OCI-LY7 (cell line): ENCODE measurements around the gene LSMEM2. TPM values are rescaled to one million over a fixed set of nuclear protein-coding genes. Genes with fewer than 3 reads are reported as not detected.
A peak's percentile ranks its signal among the peaks of the same experiment; 100 is the strongest.

Experiments
- BruUV-seq: library from RNA; stranded (reverse); fragments of 400-500 nt; replicated peaks from 2 replicates; lab custom pipeline; 2021; lab: Mats Ljungman, UMichigan
- CTCF ChIA-PET: fragments of 300-600 bp; sonication (Branson Sonifier 250); formaldehyde crosslinking; loops from one replicate; lab custom pipeline; 2022; ENCODE audit warnings: antibody characterized with exemption; ENCODE audit not compliant: unreplicated experiment; lab: Charles Lee
- POLR2A ChIA-PET: fragments of 300-600 bp; sonication (Branson Sonifier 250); formaldehyde crosslinking; loops from one replicate; lab custom pipeline; 2022; ENCODE audit warnings: antibody characterized with exemption; lab: Charles Lee
- DNase-seq: peaks from one replicate; pipeline ENCODE4 v3.0.0-alpha.2; 2015; ENCODE audit warnings: low spot score
- H2AFZ ChIP-seq: fragments of 200-600 bp; sonication (generic), shearing (Covaris generic); 2 replicates; pipeline ENCODE4 v1.6.1; 2014; ENCODE audit warnings: mild to moderate bottlenecking, antibody characterized with exemption, low read length, moderate library complexity
- H3K27ac ChIP-seq: fragments of 200-600 bp; sonication (generic); 2 replicates; pipeline ENCODE4 v1.5.1; 2014; ENCODE audit warnings: mixed run types, low read depth, mild to moderate bottlenecking, moderate library complexity, low read length, inconsistent platforms; ENCODE audit not compliant: poor library complexity, severe bottlenecking
- H3K36me3 ChIP-seq: fragments of 200-600 bp; sonication (generic); 2 replicates; pipeline ENCODE4 v1.6.1; 2014; ENCODE audit warnings: mild to moderate bottlenecking, antibody characterized with exemption, low read length, moderate library complexity, mixed read lengths; ENCODE audit not compliant: insufficient read depth
- H3K4me1 ChIP-seq: fragments of 200-600 bp; sonication (generic); 2 replicates; pipeline ENCODE4 v1.5.1; 2014; ENCODE audit warnings: mild to moderate bottlenecking, low read length; ENCODE audit not compliant: insufficient read depth, poor library complexity, severe bottlenecking
- H3K4me2 ChIP-seq: fragments of 200-600 bp; sonication (generic); 2 replicates; pipeline ENCODE4 v1.6.1; 2014; ENCODE audit warnings: mild to moderate bottlenecking, low read length
- H3K4me3 ChIP-seq: fragments of 200-600 bp; sonication (generic); 2 replicates; pipeline ENCODE4 v1.5.1; 2014; ENCODE audit warnings: mild to moderate bottlenecking, low read depth, low read length; ENCODE audit not compliant: poor library complexity, severe bottlenecking
- H3K79me2 ChIP-seq: fragments of 200-600 bp; sonication (generic); 2 replicates; pipeline ENCODE4 v1.6.1; 2016; ENCODE audit warnings: low read depth, mild to moderate bottlenecking, low read length, moderate library complexity, mixed read lengths; ENCODE audit not compliant: insufficient read depth
- H3K9me2 ChIP-seq: fragments of 200-600 bp; sonication (generic); 2 replicates; pipeline ENCODE4 v1.6.1; 2016; ENCODE audit warnings: mild to moderate bottlenecking, low read length, mixed read lengths; ENCODE audit not compliant: insufficient read depth
- H3K9me3 ChIP-seq: fragments of 200-600 bp; sonication (generic); 2 replicates; pipeline ENCODE4 v1.6.1; 2014; ENCODE audit warnings: mild to moderate bottlenecking, mixed run types, low read length, mixed read lengths
- H4K20me1 ChIP-seq: fragments of 200-600 bp; sonication (generic); 2 replicates; pipeline ENCODE4 v1.6.1; 2014; ENCODE audit warnings: mild to moderate bottlenecking, antibody characterized with exemption, low read length, moderate library complexity, mixed read lengths; ENCODE audit not compliant: insufficient read depth
- CTCF ChIP-seq: fragments of 200-600 bp; sonication (generic); conservative IDR thresholded peaks from 2 replicates; pipeline ENCODE4 v1.5.1; 2014; ENCODE audit warnings: mild to moderate bottlenecking, antibody characterized with exemption, low read length, moderate library complexity, mixed read lengths
- EZH2phosphoT487 ChIP-seq: fragments of 200-600 bp; sonication (generic); IDR thresholded peaks from 2 replicates; pipeline ENCODE4 v1.6.1; 2018; ENCODE audit warnings: low read depth, borderline replicate concordance, mild to moderate bottlenecking, mixed run types, antibody characterized with exemption, low read length, moderate library complexity, mixed read lengths
- intact Hi-C: fragments of 100-400 bp; cut with micrococcal nuclease; formaldehyde crosslinking; loops from one replicate; pipeline ENCODE4 v1.10.0; 2022; ENCODE audit not compliant: unreplicated experiment
- total RNA-seq, 2 experiments: library from RNA; depleted of rRNA in 1 of 2; stranded (reverse); fragments of >200 nt in 1 of 2; shearing (Covaris generic) in 1 of 2; gene quantifications; 2 replicates each; pipeline ENCODE4 v1.2.3, GENCODE V29; 2014 to 2022

LSMEM2 gene
- total RNA-seq, 2 experiments from 2014 or later = not detected

DNA sequence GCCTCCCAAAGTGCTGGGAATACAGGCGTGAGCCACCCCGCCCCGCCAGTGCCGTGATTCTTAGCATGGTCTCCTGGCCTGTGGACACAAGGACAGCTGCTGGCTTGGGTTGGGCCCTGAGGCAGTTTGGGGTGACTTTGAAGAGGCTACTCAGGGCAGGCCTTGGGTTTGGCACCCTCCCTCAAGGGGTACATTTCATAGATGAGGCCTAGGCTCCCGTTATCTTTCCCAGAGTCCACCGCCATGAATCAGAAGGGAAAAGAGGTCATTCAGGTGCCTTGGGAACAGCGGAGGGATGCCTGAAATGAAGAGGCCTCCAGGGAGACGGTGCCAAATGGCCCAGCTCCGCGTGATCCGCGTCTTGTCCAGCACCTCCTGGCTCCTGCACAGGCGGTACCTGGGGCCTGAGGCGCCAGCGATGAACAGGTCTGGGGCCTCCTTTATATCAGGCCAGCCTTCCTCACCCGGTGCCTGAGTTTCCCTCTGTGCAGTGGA is 33.6 kb upstream of the LSMEM2 start:
- H3K79me2 ChIP-seq = peaks cover 68% of the 10 kb centered on the region
- H3K36me3 ChIP-seq = peaks cover 43% of the 10 kb centered on the region; the same call in 1 of the 2 replicates
- ChIA-PET POLR2A (no interaction called here), CTCF (no interaction called here)
- no peak for DNase-seq
- peaks cover 15% of the 10 kb centered on the region; the same call in 1 of the 2 replicates for H4K20me1 ChIP-seq
- intact Hi-C loops = no loop called here
- no peaks in the 10 kb centered on the region for H3K9me3 ChIP-seq
- peak overlapping the region; percentile 64 for H3K4me3 ChIP-seq
- peak overlapping the region; percentile 79 for H3K27ac ChIP-seq
- no peaks in the 10 kb centered on the region for H3K9me2 ChIP-seq
- TF ChIP-seq CTCF (no peak), EZH2phosphoT487 (no peak)
- BruUV-seq = no TSS peak
- H2AFZ ChIP-seq = no peak overlapping the region
- peak overlapping the region; percentile 78 for H3K4me2 ChIP-seq
- peaks cover 73% of the 10 kb centered on the region for H3K4me1 ChIP-seq

- CTCF ChIA-PET = interaction anchor here (0.8 to 1.5 kb wide), 11 partner anchors 8 to 54 kb away, joined by 3 to 20 read pairs (median 6); partner anchors contain the start of gene GNAI2
These were observed 32.9 kb upstream of the LSMEM2 start for GRCh38 chr3:50245831-50246516.

More at GRCh38 chr3:50245831-50246516, 32.9 kb upstream of the LSMEM2 start:
- intact Hi-C loops = loop anchor here (1.0 to 2.0 kb wide), 3 partner anchors 9 to 53 kb away; partner anchors contain the start of genes HYAL3 and NAA80
- Histone ChIP-seq H3K9me2 (no peaks in the 10 kb centered on the region), H3K79me2 (peaks cover 63% of the 10 kb centered on the region), H3K4me1 (peaks cover 67% of the 10 kb centered on the region), H3K9me3 (no peaks in the 10 kb centered on the region), H3K27ac (peak overlapping the region; percentile 79), H4K20me1 (peaks cover 15% of the 10 kb centered on the region; the same call in 1 of the 2 replicates), H3K4me2 (peak overlapping the region; percentile 78), H3K36me3 (peaks cover 44% of the 10 kb centered on the region; the same call in 1 of the 2 replicates), H3K4me3 (peak overlapping the region; percentile 64), H2AFZ (peak overlapping the region; percentile 15; the same call in 1 of the 2 replicates)
- TF ChIP-seq CTCF (peak; percentile 97), EZH2phosphoT487 (no peak)
- peak; percentile 89 for DNase-seq
- POLR2A ChIA-PET = interaction anchor here (0.6 to 1.9 kb wide), 6 partner anchors 9 to 26 kb away, joined by 3 to 24 read pairs (median 6); partner anchors contain the start of gene GNAI2
- no TSS peak for BruUV-seq
